Stimulated activated effector memory CD8-positive, alpha-beta T cell treated with anti-CD3 and anti-CD28 coated beads, Interleukin-12 subunit alpha, Interleukin-12 subunit beta, amount 100 ng/mL, for 72 hours (primary cell): Measurements from ENCODE around the gene CIDEB.
A peak's percentile ranks its signal among the peaks of the same experiment; 100 is the strongest.

ENCODE experiments used
- ATAC-seq: fragments of 150-1000 bp; cut with Tn5 transposase; 2 replicates; pipeline ENCODE4 v1.10.0; 2021
- DNase-seq, 2 donors: peaks; one replicate each; pipeline ENCODE4 v3.0.0; 2021 to 2022; ENCODE audit warnings: low spot score in 2 of 2
- H3K27ac Mint-ChIP-seq: one replicate; pipeline ENCODE4 v1.8.0; 2022; ENCODE audit warnings: mild to moderate bottlenecking, mixed read lengths
- H3K36me3 Mint-ChIP-seq: one replicate; pipeline ENCODE4 v1.8.0; 2022; ENCODE audit warnings: mild to moderate bottlenecking, mixed read lengths
- H3K4me1 Mint-ChIP-seq: one replicate; pipeline ENCODE4 v1.8.0; 2022; ENCODE audit warnings: mixed read lengths
- H3K4me3 Mint-ChIP-seq: one replicate; pipeline ENCODE4 v1.8.0; 2022; ENCODE audit warnings: mild to moderate bottlenecking, mixed read lengths
- H3K9me3 Mint-ChIP-seq: one replicate; pipeline ENCODE4 v1.8.0; 2022; ENCODE audit warnings: mixed read lengths

CIDEB gene

GRCh38 chr14:24274101-24274543 lies 33.7 kb downstream of the CIDEB start:
- ATAC-seq: peak; percentile 77
- peaks cover 10% of the 10 kb centered on the region for H3K36me3 Mint-ChIP-seq
- peaks cover 59% of the 10 kb centered on the region for H3K4me1 Mint-ChIP-seq

GRCh38 chr14:24273422-24273998 lies 34.3 kb downstream of the CIDEB start:
- Mint-ChIP-seq H3K27ac (peak overlapping the region; percentile 0), H3K4me1 (peaks cover 53% of the 10 kb centered on the region), H3K4me3 (no peak overlapping the region), H3K36me3 (peaks cover 16% of the 10 kb centered on the region), H3K9me3 (no peaks in the 10 kb centered on the region)
- no peak for ATAC-seq
- DNase-seq: no peak

More at GRCh38 chr14:24274101-24274543, 33.7 kb downstream of the CIDEB start:
- DNase-seq: peak; percentile 22 to 74
- H3K27ac Mint-ChIP-seq: peak overlapping the region; percentile 0
- H3K9me3 Mint-ChIP-seq: no peaks in the 10 kb centered on the region
- H3K4me3 Mint-ChIP-seq: peak overlapping the region; percentile 16

GRCh38 chr14:24272467-24272866 lies 35.3 kb downstream of the CIDEB start:
- DNase-seq (no peak), ATAC-seq (no peak)
- H3K4me1 Mint-ChIP-seq: peaks cover 48% of the 10 kb centered on the region
- peaks cover 20% of the 10 kb centered on the region for H3K36me3 Mint-ChIP-seq
- peak overlapping the region; percentile 79 for H3K4me3 Mint-ChIP-seq
- H3K27ac Mint-ChIP-seq: peak overlapping the region; percentile 91
- no peaks in the 10 kb centered on the region for H3K9me3 Mint-ChIP-seq

GRCh38 chr14:24271834-24272263 lies 35.9 kb downstream of the CIDEB start:
- no peaks in the 10 kb centered on the region for H3K9me3 Mint-ChIP-seq
- DNase-seq: no peak
- H3K36me3 Mint-ChIP-seq: peaks cover 26% of the 10 kb centered on the region
- H3K4me3 Mint-ChIP-seq: peak overlapping the region; percentile 79
- H3K27ac Mint-ChIP-seq: peak overlapping the region; percentile 91
- peaks cover 48% of the 10 kb centered on the region for H3K4me1 Mint-ChIP-seq
- no peak for ATAC-seq

- DNase-seq: peak; percentile 78 to 93
- H3K4me3 Mint-ChIP-seq: peak within 1 kb of the TSS; percentile 79
- peaks cover 53% of the 10 kb centered on the region for H3K4me1 Mint-ChIP-seq
- peaks cover 28% of the 10 kb centered on the region for H3K36me3 Mint-ChIP-seq
- H3K9me3 Mint-ChIP-seq: no peaks in the 10 kb centered on the region
- H3K27ac Mint-ChIP-seq: peak within 1 kb of the TSS; percentile 91
- peak; percentile 92 for ATAC-seq
These were observed 36.5 kb downstream of the CIDEB start, which contains the start of gene RABGGTA for GRCh38 chr14:24271134-24271833. Gene RABGGTA, minus strand, starts transcription at chr14:24271597. Its CDS starts 482 bp downstream, at chr14:24271115.

- Mint-ChIP-seq H3K27ac (peak overlapping the region; percentile 91), H3K4me1 (peaks cover 54% of the 10 kb centered on the region), H3K9me3 (no peaks in the 10 kb centered on the region), H3K4me3 (peak overlapping the region; percentile 79), H3K36me3 (peaks cover 28% of the 10 kb centered on the region)
- DNase-seq (no peak), ATAC-seq (no peak)
These were observed 37.1 kb downstream of the CIDEB start for GRCh38 chr14:24270537-24271133.

GRCh38 chr14:24269910-24270536 lies 37.8 kb downstream of the CIDEB start:
- Mint-ChIP-seq H3K4me3 (peak overlapping the region; percentile 79), H3K27ac (peak overlapping the region; percentile 91), H3K9me3 (no peaks in the 10 kb centered on the region), H3K36me3 (peaks cover 28% of the 10 kb centered on the region), H3K4me1 (peaks cover 54% of the 10 kb centered on the region)
- DNase-seq (no peak), ATAC-seq (no peak)

GRCh38 chr14:24269368-24269767 lies 38.4 kb downstream of the CIDEB start:
- H3K27ac Mint-ChIP-seq: no peak overlapping the region

GRCh38 chr14:24268225-24268624 lies 39.6 kb downstream of the CIDEB start:
- ATAC-seq (no peak), DNase-seq (no peak)
- peaks cover 41% of the 10 kb centered on the region for H3K4me1 Mint-ChIP-seq
- H3K27ac Mint-ChIP-seq: no peak overlapping the region
- peaks cover 28% of the 10 kb centered on the region for H3K36me3 Mint-ChIP-seq
- H3K4me3 Mint-ChIP-seq: no peak overlapping the region
- H3K9me3 Mint-ChIP-seq: no peaks in the 10 kb centered on the region

More at GRCh38 chr14:24269368-24269767, 38.4 kb downstream of the CIDEB start:
- H3K36me3 Mint-ChIP-seq: peaks cover 28% of the 10 kb centered on the region
- no peak overlapping the region for H3K4me3 Mint-ChIP-seq
- H3K9me3 Mint-ChIP-seq: no peaks in the 10 kb centered on the region
- DNase-seq: no peak
- H3K4me1 Mint-ChIP-seq: peaks cover 53% of the 10 kb centered on the region
- ATAC-seq: no peak

GRCh38 chr14:24267516-24267915 lies 40.3 kb downstream of the CIDEB start:
- H3K4me3 Mint-ChIP-seq: no peak overlapping the region
- peak overlapping the region; percentile 9 for H3K27ac Mint-ChIP-seq
- H3K36me3 Mint-ChIP-seq: peaks cover 28% of the 10 kb centered on the region
- H3K4me1 Mint-ChIP-seq: peaks cover 34% of the 10 kb centered on the region
- ATAC-seq (no peak), DNase-seq (no peak)
- no peaks in the 10 kb centered on the region for H3K9me3 Mint-ChIP-seq

GRCh38 chr14:24266344-24267244 lies 41.2 kb downstream of the CIDEB start:
- Mint-ChIP-seq H3K9me3 (no peaks in the 10 kb centered on the region), H3K4me1 (peaks cover 25% of the 10 kb centered on the region), H3K36me3 (peaks cover 23% of the 10 kb centered on the region), H3K4me3 (no peak overlapping the region), H3K27ac (peak overlapping the region; percentile 9)
- ATAC-seq (no peak), DNase-seq (no peak)

GRCh38 chr14:24264298-24264697 lies 43.5 kb downstream of the CIDEB start:
- Mint-ChIP-seq H3K27ac (no peak overlapping the region), H3K4me3 (no peak overlapping the region), H3K4me1 (peaks cover 16% of the 10 kb centered on the region), H3K36me3 (peaks cover 19% of the 10 kb centered on the region), H3K9me3 (no peaks in the 10 kb centered on the region)
- DNase-seq (no peak), ATAC-seq (no peak)

GRCh38 chr14:24263848-24264247 lies 43.9 kb downstream of the CIDEB start:
- DNase-seq (no peak), ATAC-seq (no peak)
- H3K4me3 Mint-ChIP-seq: no peak overlapping the region
- H3K36me3 Mint-ChIP-seq: peaks cover 15% of the 10 kb centered on the region
- no peaks in the 10 kb centered on the region for H3K9me3 Mint-ChIP-seq
- H3K4me1 Mint-ChIP-seq: peaks cover 14% of the 10 kb centered on the region
- no peak overlapping the region for H3K27ac Mint-ChIP-seq
